Measurements from ENCODE around the gene PDLIM3. TPM values are rescaled to one million over a fixed set of nuclear protein-coding genes. Genes with fewer than 3 reads are reported as not detected.

Gene PDLIM3
- total RNA-seq, 1 donor from 2014 or later: 308 TPM

GRCh38 chr4:185500576-185500975, 34.7 kb downstream of the PDLIM3 start:
- Histone ChIP-seq H3K9me3 (replicated peaks) (peaks cover 14% of the 10 kb centered on the region), H3K27me3 (ENCODE audit: low read depth) (no peaks in the 10 kb centered on the region), H3K27ac (replicated peaks) (peak overlapping the region; percentile 19), H3K36me3 (peaks cover 27% of the 10 kb centered on the region), H3K4me1 (peaks cover 9% of the 10 kb centered on the region), H3K4me3 (no peak overlapping the region)
- no peak for TF ChIP-seq CTCF (IDR thresholded peaks at IDR 0.05; ENCODE audit: borderline replicate concordance)
- intact Hi-C loops (cut with micrococcal nuclease): no loop called here
- DNase-seq: no peak

- no peak for DNase-seq
- Histone ChIP-seq H3K4me3 (no peak overlapping the region), H3K4me1 (peaks cover 8% of the 10 kb centered on the region), H3K27ac (replicated peaks) (no peak overlapping the region), H3K36me3 (peaks cover 25% of the 10 kb centered on the region), H3K9me3 (replicated peaks) (peaks cover 14% of the 10 kb centered on the region), H3K27me3 (ENCODE audit: low read depth) (no peaks in the 10 kb centered on the region)
- no peak for TF ChIP-seq CTCF (IDR thresholded peaks at IDR 0.05; ENCODE audit: borderline replicate concordance)
- intact Hi-C loops (cut with micrococcal nuclease): no loop called here
Measured at GRCh38 chr4:185500035-185500434, 35.3 kb downstream of the PDLIM3 start.

- DNase-seq: no peak
- Histone ChIP-seq H3K4me1 (no peaks in the 10 kb centered on the region), H3K27ac (replicated peaks) (no peak overlapping the region), H3K4me3 (no peak overlapping the region), H3K9me3 (replicated peaks) (peaks cover 44% of the 10 kb centered on the region), H3K36me3 (no peaks in the 10 kb centered on the region), H3K27me3 (ENCODE audit: low read depth) (no peaks in the 10 kb centered on the region)
- TF ChIP-seq CTCF (IDR thresholded peaks at IDR 0.05; ENCODE audit: borderline replicate concordance): no peak
- intact Hi-C loops (cut with micrococcal nuclease): loop anchor here (10.0 kb wide), 1 partner anchor 106 kb away; no protein-coding TSS in a partner anchor
Measured at GRCh38 chr4:185488650-185489049, 46.7 kb downstream of the PDLIM3 start.

GRCh38 chr4:185481401-185481800, 53.9 kb downstream of the PDLIM3 start:
- H3K4me3 ChIP-seq: no peak overlapping the region
- H3K27me3 ChIP-seq (ENCODE audit: low read depth): no peaks in the 10 kb centered on the region
- DNase-seq: no peak
- no peaks in the 10 kb centered on the region for H3K36me3 ChIP-seq
- intact Hi-C loops (cut with micrococcal nuclease): loop anchor here (10.0 kb wide), 1 partner anchor 113 kb away; no protein-coding TSS in a partner anchor
- peaks cover 15% of the 10 kb centered on the region for H3K4me1 ChIP-seq
- no peak for TF ChIP-seq CTCF (IDR thresholded peaks at IDR 0.05; ENCODE audit: borderline replicate concordance)
- peaks cover 9% of the 10 kb centered on the region for H3K9me3 ChIP-seq (replicated peaks)
- no peak overlapping the region for H3K27ac ChIP-seq (replicated peaks)

GRCh38 chr4:185480016-185480732, 55.1 kb downstream of the PDLIM3 start:
- Histone ChIP-seq H3K9me3 (replicated peaks) (peaks cover 4% of the 10 kb centered on the region), H3K27me3 (ENCODE audit: low read depth) (no peaks in the 10 kb centered on the region), H3K36me3 (no peaks in the 10 kb centered on the region), H3K4me3 (no peak overlapping the region), H3K27ac (replicated peaks) (no peak overlapping the region), H3K4me1 (peaks cover 15% of the 10 kb centered on the region)
- intact Hi-C loops (cut with micrococcal nuclease): loop anchor here (10.0 kb wide), 1 partner anchor 115 kb away; no protein-coding TSS in a partner anchor
- DNase-seq: no peak
- TF ChIP-seq CTCF (IDR thresholded peaks at IDR 0.05; ENCODE audit: borderline replicate concordance): no peak

All from left ventricle myocardium inferior (tissue), 1 donor.